GM19468 (cell line): Measurements from ENCODE around the gene COX18.

Experiments used
- ATAC-seq: cut with Tn5 transposase; IDR thresholded peaks from one replicate; pipeline ENCODE4 v1.9.1; 2021; ENCODE audit warnings: mild to moderate bottlenecking, moderate library complexity, moderate number of reproducible peaks; ENCODE audit not compliant: unreplicated experiment; ENCODE audit errors: extremely low read depth

COX18 gene

GRCh38 chr4:73055241-73055897 lies 14.1 kb downstream of the COX18 start:
- peak; percentile 60 for ATAC-seq

GRCh38 chr4:73053974-73054480 lies 15.5 kb downstream of the COX18 start:
- ATAC-seq = no peak

- no peak for ATAC-seq
These were observed 16.4 kb downstream of the COX18 start for GRCh38 chr4:73053076-73053475.

GRCh38 chr4:73051625-73052024 lies 17.9 kb downstream of the COX18 start:
- no peak for ATAC-seq

GRCh38 chr4:73045879-73046278 lies 23.6 kb downstream of the COX18 start:
- no peak for ATAC-seq

- no peak for ATAC-seq
These were observed 32.5 kb downstream of the COX18 start for GRCh38 chr4:73037057-73037456.

GRCh38 chr4:73036123-73036522 lies 33.4 kb downstream of the COX18 start:
- no peak for ATAC-seq

- no peak for ATAC-seq
These were observed 34.6 kb downstream of the COX18 start for GRCh38 chr4:73034896-73035295.

- ATAC-seq = no peak
These were observed 40.9 kb downstream of the COX18 start for GRCh38 chr4:73028621-73029020.

GRCh38 chr4:73021634-73022033 lies 47.9 kb downstream of the COX18 start:
- ATAC-seq = no peak

- no peak for ATAC-seq
These were observed 50.0 kb downstream of the COX18 start for GRCh38 chr4:73019462-73020047.

- no peak for ATAC-seq
These were observed 50.9 kb downstream of the COX18 start for GRCh38 chr4:73018595-73018994.

- ATAC-seq = no peak
These were observed 56.2 kb downstream of the COX18 start for GRCh38 chr4:73013310-73013709.

- no peak for ATAC-seq
These were observed 56.8 kb downstream of the COX18 start for GRCh38 chr4:73012673-73013072.

- no peak for ATAC-seq
These were observed 57.9 kb downstream of the COX18 start for GRCh38 chr4:73011629-73011985.

GRCh38 chr4:73010789-73011628 lies 58.5 kb downstream of the COX18 start:
- ATAC-seq = no peak

GRCh38 chr4:73007526-73008100 lies 61.9 kb downstream of the COX18 start:
- ATAC-seq = no peak

- no peak for ATAC-seq
These were observed 63.1 kb downstream of the COX18 start for GRCh38 chr4:73006286-73006990.

- ATAC-seq = no peak
These were observed 64.0 kb downstream of the COX18 start for GRCh38 chr4:73005514-73005913.
